Trophoblast cell (in vitro differentiated cells and primary cell): ENCODE results near the gene XXYLT1.

ENCODE experiments used
- DNase-seq, 2 donors: peaks; one replicate each; pipeline ENCODE4 v3.0.0-alpha.2; 2016
- H2AFZ ChIP-seq: 2 replicates; pipeline ENCODE4 v1.6.1; 2013; ENCODE audit warnings: low read length, moderate library complexity, mild to moderate bottlenecking; ENCODE audit not compliant: insufficient read depth, poor library complexity
- H2AK5ac ChIP-seq: 2 replicates; pipeline ENCODE4 v1.6.1; 2013; ENCODE audit warnings: mild to moderate bottlenecking, low read length
- H2BK120ac ChIP-seq: 2 replicates; pipeline ENCODE4 v1.6.1; 2013; ENCODE audit warnings: low read length, mild to moderate bottlenecking, moderate library complexity; ENCODE audit not compliant: insufficient read depth, poor library complexity
- H2BK12ac ChIP-seq: 2 replicates; pipeline ENCODE4 v1.6.1; 2013; ENCODE audit warnings: mild to moderate bottlenecking, low read length, moderate library complexity
- H2BK5ac ChIP-seq: 2 replicates; pipeline ENCODE4 v1.6.1; 2013; ENCODE audit warnings: low read length, low read depth, moderate library complexity, mild to moderate bottlenecking; ENCODE audit not compliant: poor library complexity
- H3K14ac ChIP-seq: 2 replicates; pipeline ENCODE4 v1.6.1; 2013; ENCODE audit warnings: mild to moderate bottlenecking, low read length
- H3K18ac ChIP-seq: 2 replicates; pipeline ENCODE4 v1.6.1; 2013; ENCODE audit warnings: mild to moderate bottlenecking, low read length
- H3K23ac ChIP-seq: 2 replicates; pipeline ENCODE4 v1.6.1; 2013; ENCODE audit warnings: low read length
- H3K27ac ChIP-seq: 2 replicates; pipeline ENCODE4 v1.5.1; 2013; ENCODE audit warnings: low read depth, mild to moderate bottlenecking, inconsistent platforms, low read length, moderate library complexity
- H3K27me3 ChIP-seq: 2 replicates; pipeline ENCODE4 v1.6.1; 2013; ENCODE audit warnings: inconsistent platforms, mild to moderate bottlenecking, low read length, moderate library complexity; ENCODE audit not compliant: insufficient read depth
- H3K36me3 ChIP-seq, 2 experiments: 1 replicate in 1 of 2; 2 replicates in 1 of 2; pipeline ENCODE4 v1.6.1; 2013; ENCODE audit warnings: low read length in 2 of 2, mild to moderate bottlenecking in 2 of 2, moderate library complexity in 1 of 2; ENCODE audit not compliant: insufficient read depth in 2 of 2, control insufficient read depth in 1 of 2
- H3K4ac ChIP-seq: 2 replicates; pipeline ENCODE4 v1.6.1; 2013; ENCODE audit warnings: low read depth, mild to moderate bottlenecking, low read length, moderate library complexity
- H3K4me1 ChIP-seq, 2 experiments: 1 replicate in 1 of 2; 2 replicates in 1 of 2; pipeline ENCODE4 v1.6.1; 2013; ENCODE audit warnings: low read length in 2 of 2, mild to moderate bottlenecking in 2 of 2, moderate library complexity in 1 of 2; ENCODE audit not compliant: insufficient read depth in 2 of 2, control insufficient read depth in 1 of 2
- H3K4me2 ChIP-seq: 2 replicates; pipeline ENCODE4 v1.6.1; 2013; ENCODE audit warnings: inconsistent platforms, mild to moderate bottlenecking, low read length, moderate library complexity
- H3K4me3 ChIP-seq: 2 replicates; pipeline ENCODE4 v1.5.1; 2013; ENCODE audit warnings: mild to moderate bottlenecking, low read depth, low read length, inconsistent platforms
- H3K79me1 ChIP-seq: one replicate; pipeline ENCODE4 v1.6.1; 2013; ENCODE audit warnings: low read length
- H3K79me2 ChIP-seq: 2 replicates; pipeline ENCODE4 v1.6.1; 2013; ENCODE audit warnings: low read length, mild to moderate bottlenecking; ENCODE audit not compliant: control insufficient read depth, insufficient read depth, poor library complexity
- H3K9ac ChIP-seq: 2 replicates; pipeline ENCODE4 v1.6.1; 2013; ENCODE audit warnings: mild to moderate bottlenecking, low read length
- H3K9me3 ChIP-seq: 2 replicates; pipeline ENCODE4 v1.6.1; 2013; ENCODE audit warnings: low read depth, mild to moderate bottlenecking, control low read depth, inconsistent platforms, low read length; ENCODE audit not compliant: insufficient read depth
- H4K12ac ChIP-seq: 2 replicates; pipeline ENCODE4 v1.6.1; 2013; ENCODE audit warnings: low read depth, mild to moderate bottlenecking, low read length, moderate library complexity
- H4K8ac ChIP-seq: 2 replicates; pipeline ENCODE4 v1.6.1; 2013; ENCODE audit warnings: low read depth, mild to moderate bottlenecking, low read length, moderate library complexity
- H4K91ac ChIP-seq: one replicate; pipeline ENCODE4 v1.6.1; 2013; ENCODE audit warnings: low read depth, mild to moderate bottlenecking, low read length, moderate library complexity
- WGBS: extraction: QIAGEN DNeasy Blood & Tissue Kit; methylation state at CpG from one replicate; pipeline ENCODE4 v1.1.7; 2013; ENCODE audit warnings: missing lambda C conversion rate; ENCODE audit not compliant: insufficient read length, insufficient coverage; ENCODE audit errors: extremely low coverage; 5-methylcytosine and 5-hydroxymethylcytosine counted together

Gene XXYLT1

GRCh38 chr3:195085356-195086130 is 185.4 kb downstream of the XXYLT1 start:
- H3K79me1 ChIP-seq: peaks cover 3% of the 10 kb centered on the region
- H3K23ac ChIP-seq: no peak overlapping the region
- H4K8ac ChIP-seq: no peak overlapping the region
- no peaks in the 10 kb centered on the region for H3K27me3 ChIP-seq
- no peak overlapping the region for H2AK5ac ChIP-seq
- peaks cover 0 to 9% of the 10 kb centered on the region in 2 experiments for H3K4me1 ChIP-seq
- no peaks in the 10 kb centered on the region for H3K79me2 ChIP-seq
- H2BK5ac ChIP-seq: no peak overlapping the region
- no peak overlapping the region for H2AFZ ChIP-seq
- H4K12ac ChIP-seq: no peak overlapping the region
- H3K27ac ChIP-seq: no peak overlapping the region
- no peak for DNase-seq
- H2BK120ac ChIP-seq: no peak overlapping the region
- no peak overlapping the region for H3K9ac ChIP-seq
- WGBS: no CpG with 5 or more reads among the region's 21 CpGs
- H2BK12ac ChIP-seq: no peak overlapping the region
- no peak overlapping the region for H3K4me3 ChIP-seq
- no peak overlapping the region for H3K14ac ChIP-seq
- no peak overlapping the region for H3K4me2 ChIP-seq
- H4K91ac ChIP-seq: no peak overlapping the region
- H3K9me3 ChIP-seq: no peaks in the 10 kb centered on the region
- H3K4ac ChIP-seq: no peak overlapping the region
- H3K36me3 ChIP-seq: no peaks in the 10 kb centered on the region
- H3K18ac ChIP-seq: no peak overlapping the region

- Histone ChIP-seq H3K4me3 (no peak overlapping the region), H3K79me2 (no peaks in the 10 kb centered on the region), H3K9ac (no peak overlapping the region), H4K91ac (no peak overlapping the region), H2BK120ac (no peak overlapping the region), H3K27ac (no peak overlapping the region), H3K9me3 (no peaks in the 10 kb centered on the region), H3K4me2 (no peak overlapping the region), H3K4me1 (peaks cover 0 to 11% of the 10 kb centered on the region in 2 experiments), H2BK5ac (no peak overlapping the region), H3K4ac (no peak overlapping the region), H3K27me3 (no peaks in the 10 kb centered on the region), H3K14ac (no peak overlapping the region), H4K12ac (no peak overlapping the region), H3K23ac (no peak overlapping the region), H2AK5ac (no peak overlapping the region), H3K79me1 (peaks cover 3% of the 10 kb centered on the region), H3K36me3 (no peaks in the 10 kb centered on the region), H2BK12ac (no peak overlapping the region), H3K18ac (no peak overlapping the region), H4K8ac (no peak overlapping the region), H2AFZ (no peak overlapping the region)
- WGBS: no CpG with 5 or more reads among the region's 5 CpGs
- no peak for DNase-seq
Observed at GRCh38 chr3:195084746-195085145, 186.2 kb downstream of the XXYLT1 start.

- Histone ChIP-seq H2BK12ac (no peak overlapping the region), H3K79me2 (no peaks in the 10 kb centered on the region), H3K79me1 (peaks cover 3% of the 10 kb centered on the region), H3K9me3 (no peaks in the 10 kb centered on the region), H3K27ac (no peak overlapping the region), H3K36me3 (no peaks in the 10 kb centered on the region), H3K4me2 (no peak overlapping the region), H4K8ac (no peak overlapping the region), H3K4ac (no peak overlapping the region), H3K18ac (no peak overlapping the region), H2BK120ac (no peak overlapping the region), H3K23ac (no peak overlapping the region), H4K91ac (no peak overlapping the region), H2BK5ac (no peak overlapping the region), H4K12ac (no peak overlapping the region), H3K4me1 (peaks cover 0 to 11% of the 10 kb centered on the region in 2 experiments), H3K9ac (no peak overlapping the region), H3K14ac (no peak overlapping the region), H2AK5ac (no peak overlapping the region), H3K27me3 (no peaks in the 10 kb centered on the region), H3K4me3 (no peak overlapping the region), H2AFZ (no peak overlapping the region)
- no peak for DNase-seq
- WGBS: no CpG with 5 or more reads among the region's 15 CpGs
Observed at GRCh38 chr3:195083659-195084058, 187.3 kb downstream of the XXYLT1 start.

- H3K9me3 ChIP-seq: no peaks in the 10 kb centered on the region
- no peak overlapping the region for H3K27ac ChIP-seq
- H3K36me3 ChIP-seq: no peaks in the 10 kb centered on the region
- no peak overlapping the region for H4K8ac ChIP-seq
- no peak overlapping the region for H3K4me2 ChIP-seq
- H3K27me3 ChIP-seq: no peaks in the 10 kb centered on the region
- no CpG with 5 or more reads among the region's 10 CpGs for WGBS
- H2AK5ac ChIP-seq: no peak overlapping the region
- H3K79me2 ChIP-seq: no peaks in the 10 kb centered on the region
- no peak overlapping the region for H3K23ac ChIP-seq
- H3K14ac ChIP-seq: no peak overlapping the region
- no peak overlapping the region for H4K91ac ChIP-seq
- no peak overlapping the region for H3K4ac ChIP-seq
- no peak overlapping the region for H4K12ac ChIP-seq
- H3K4me1 ChIP-seq: peaks cover 0 to 11% of the 10 kb centered on the region in 2 experiments
- no peak overlapping the region for H2AFZ ChIP-seq
- no peak overlapping the region for H2BK12ac ChIP-seq
- peaks cover 2% of the 10 kb centered on the region for H3K79me1 ChIP-seq
- no peak overlapping the region for H2BK5ac ChIP-seq
- no peak for DNase-seq
- H3K9ac ChIP-seq: no peak overlapping the region
- H3K18ac ChIP-seq: no peak overlapping the region
- no peak overlapping the region for H3K4me3 ChIP-seq
- no peak overlapping the region for H2BK120ac ChIP-seq
Observed at GRCh38 chr3:195082811-195083210, 188.1 kb downstream of the XXYLT1 start.
